ENCODE data around the gene SAMD14. TPM values are rescaled to one million over a fixed set of nuclear protein-coding genes. Genes with fewer than 3 reads are reported as not detected.

Gene SAMD14
- total and polyA plus RNA-seq, 2 donors (not counting 1 experiment from before 2014, with no cell fraction given), result 0.13 to 0.89 TPM

DNA sequence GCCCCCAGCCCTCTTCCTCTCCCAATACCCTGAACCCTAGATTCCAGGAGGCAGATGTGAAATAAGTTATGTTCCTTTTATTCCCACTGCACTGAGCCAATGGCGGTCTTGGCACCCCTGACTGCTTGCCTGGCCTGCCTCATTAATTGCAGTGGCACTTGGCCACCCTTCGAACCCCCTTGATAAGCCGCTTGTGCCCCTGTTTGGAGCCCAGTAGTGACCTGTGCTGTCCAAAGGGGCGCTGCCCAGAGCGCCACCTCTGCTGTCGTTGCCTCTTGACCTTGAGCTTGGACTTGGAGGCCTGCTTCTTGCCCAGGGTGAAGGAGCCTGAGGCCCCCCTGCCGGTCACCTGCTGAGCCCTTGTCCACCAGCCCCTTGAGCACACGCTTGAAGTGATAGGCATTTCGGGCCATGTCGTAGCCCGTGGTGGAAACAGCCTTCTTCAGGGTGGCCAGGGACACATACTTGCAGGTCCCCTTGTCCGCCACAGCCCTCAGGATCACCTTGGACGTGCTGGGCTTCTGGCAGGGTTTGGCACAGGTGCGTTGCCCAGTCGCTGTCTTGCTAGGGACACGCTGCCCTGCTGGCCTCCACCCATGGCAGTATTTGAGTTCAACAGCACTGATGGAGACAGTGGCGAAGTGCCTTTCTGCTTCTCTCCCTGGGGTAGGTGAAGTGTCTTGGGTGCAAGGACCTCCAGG lies 41.6 kb upstream of the SAMD14 start:
- no peaks in the 10 kb centered on the region for H4K20me1 ChIP-seq (ENCODE audit: control insufficient read depth, insufficient read depth, low read length, poor library complexity, severe bottlenecking)
- no peak for ATAC-seq (ENCODE audit: low read depth)
- H3K9me3 ChIP-seq (ENCODE audit: control extremely low read depth in 1 of 3, control insufficient read depth in 2 of 3, insufficient read depth in 1 of 3, low read length in 2 of 3), result no peaks in the 10 kb centered on the region
- ChIA-PET POLR2A (no interaction called here), CTCF (interaction anchor here (0.9 to 5.9 kb wide), 6 partner anchors 10 to 35 kb away, joined by 3 to 49 read pairs (median 17); partner anchors contain the start of gene COL1A1)
- no peak overlapping the region for H3K9ac ChIP-seq (ENCODE audit: low read length)
- H3K4me3 ChIP-seq (ENCODE audit: control extremely low read depth in 1 of 5, extremely low read depth in 1 of 5, insufficient read depth in 1 of 5, low read depth in 2 of 5, low read length in 4 of 5), result no peak overlapping the region
- H3K27ac ChIP-seq (ENCODE audit: low read length in 2 of 2), result no peak overlapping the region
- no peaks in the 10 kb centered on the region for H3K27me3 ChIP-seq (replicated peaks in 1 of 4; ENCODE audit: control extremely low read depth in 1 of 4, control insufficient read depth in 3 of 4, insufficient read depth in 4 of 4, low read length in 3 of 4)
- H3K79me2 ChIP-seq (ENCODE audit: control insufficient read depth, insufficient read depth, low read length), result peaks cover 14% of the 10 kb centered on the region
- H3K4me2 ChIP-seq (replicated peaks; ENCODE audit: low read depth, low read length, poor library complexity, severe bottlenecking), result no peak overlapping the region
- Mint-ChIP-seq H3K27ac (no peak overlapping the region), H3K9me3 (ENCODE audit: insufficient read depth) (no peaks in the 10 kb centered on the region), H3K27me3 (no peaks in the 10 kb centered on the region), H3K4me3 (no peak overlapping the region), H3K4me1 (peaks cover 10% of the 10 kb centered on the region)
- H3K4me1 ChIP-seq (ENCODE audit: control insufficient read depth in 2 of 2, insufficient read depth in 2 of 2, low read length in 2 of 2), result peaks cover 12 to 20% of the 10 kb centered on the region in 2 donors
- no peak overlapping the region for H2AFZ ChIP-seq (ENCODE audit: insufficient read depth, low read depth, low read length, poor library complexity, severe bottlenecking)
- DNase-seq, result no peak
- no peak for TF ChIP-seq EZH2 (IDR thresholded peaks at IDR 0.05; ENCODE audit: borderline replicate concordance, insufficient read depth, low read depth, low read length, poor library complexity, severe bottlenecking)
- TF ChIP-seq CTCF (IDR thresholded peaks at IDR 0.05), result no peak
- 92% methylated on average over 17 of the region's 17 CpGs for WGBS (ENCODE audit: insufficient coverage)
- H3K36me3 ChIP-seq (replicated peaks in 1 of 2; ENCODE audit: control extremely low read depth in 1 of 2, control insufficient read depth in 1 of 2, extremely low read depth in 1 of 2, insufficient read depth in 2 of 2, low read length in 1 of 2), result no peaks in the 10 kb centered on the region
- intact Hi-C loops (cut with micrococcal nuclease), result no loop called here

DNA sequence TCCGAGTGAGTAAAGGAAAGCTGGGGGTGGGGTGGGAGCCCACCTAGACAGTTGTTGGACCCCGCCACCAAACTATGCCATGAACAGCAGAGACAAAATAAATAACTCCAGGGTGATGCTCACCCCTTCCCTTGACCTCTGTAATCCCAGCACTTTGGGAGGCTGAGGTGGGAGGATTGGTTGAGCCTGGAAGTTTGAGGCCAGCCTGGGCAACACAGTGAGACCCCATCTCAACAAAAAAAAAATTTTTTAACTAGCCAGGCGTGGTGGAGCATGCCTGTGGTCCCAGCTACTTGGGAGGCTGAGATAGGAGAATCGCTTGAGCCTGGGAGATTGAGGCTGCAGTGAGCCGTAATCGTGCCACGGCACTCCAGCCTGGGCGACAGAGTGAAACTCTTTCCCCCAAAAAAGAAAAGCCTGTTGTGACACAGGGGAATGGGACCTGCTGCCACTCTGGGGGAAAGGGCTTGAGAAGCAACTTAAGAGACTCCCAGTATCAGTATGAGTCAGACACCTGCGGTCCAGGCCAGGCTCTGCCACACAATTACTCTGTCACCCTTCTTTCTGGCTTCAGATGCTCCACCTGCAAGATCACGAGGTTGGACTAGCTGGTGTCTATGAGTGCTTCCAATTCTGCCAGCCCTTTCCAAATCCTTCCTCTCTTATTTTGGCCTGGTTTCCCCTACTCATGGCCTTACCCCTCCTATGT lies 40.9 kb upstream of the SAMD14 start:
- Mint-ChIP-seq H3K27me3 (no peaks in the 10 kb centered on the region), H3K27ac (no peak overlapping the region), H3K4me1 (peaks cover 10% of the 10 kb centered on the region), H3K4me3 (no peak overlapping the region), H3K9me3 (ENCODE audit: insufficient read depth) (no peaks in the 10 kb centered on the region)
- TF ChIP-seq CTCF (IDR thresholded peaks at IDR 0.05), result no peak
- no peak for TF ChIP-seq EZH2 (IDR thresholded peaks at IDR 0.05; ENCODE audit: borderline replicate concordance, insufficient read depth, low read depth, low read length, poor library complexity, severe bottlenecking)
- no peaks in the 10 kb centered on the region for H3K36me3 ChIP-seq (replicated peaks in 1 of 2; ENCODE audit: control extremely low read depth in 1 of 2, control insufficient read depth in 1 of 2, extremely low read depth in 1 of 2, insufficient read depth in 2 of 2, low read length in 1 of 2)
- ATAC-seq (ENCODE audit: low read depth) (no peak), DNase-seq (no peak)
- ChIA-PET CTCF (interaction anchor here (0.7 to 5.9 kb wide), 16 partner anchors 8 to 330 kb away, joined by 3 to 49 read pairs (median 6); partner anchors contain the start of genes COL1A1 and PPP1R9B), POLR2A (no interaction called here)
- no peaks in the 10 kb centered on the region for H3K9me3 ChIP-seq (ENCODE audit: control extremely low read depth in 1 of 3, control insufficient read depth in 2 of 3, insufficient read depth in 1 of 3, low read length in 2 of 3)
- no peak overlapping the region for H2AFZ ChIP-seq (ENCODE audit: insufficient read depth, low read depth, low read length, poor library complexity, severe bottlenecking)
- H3K27me3 ChIP-seq (replicated peaks in 1 of 4; ENCODE audit: control extremely low read depth in 1 of 4, control insufficient read depth in 3 of 4, insufficient read depth in 4 of 4, low read length in 3 of 4), result no peaks in the 10 kb centered on the region
- H3K27ac ChIP-seq (ENCODE audit: low read length in 2 of 2), result no peak overlapping the region
- no peak overlapping the region for H3K4me2 ChIP-seq (replicated peaks; ENCODE audit: low read depth, low read length, poor library complexity, severe bottlenecking)
- WGBS (ENCODE audit: insufficient coverage), result 75% methylated on average over 5 of the region's 10 CpGs
- H4K20me1 ChIP-seq (ENCODE audit: control insufficient read depth, insufficient read depth, low read length, poor library complexity, severe bottlenecking), result no peaks in the 10 kb centered on the region
- H3K9ac ChIP-seq (ENCODE audit: low read length), result no peak overlapping the region
- peaks cover 12 to 20% of the 10 kb centered on the region in 2 donors for H3K4me1 ChIP-seq (ENCODE audit: control insufficient read depth in 2 of 2, insufficient read depth in 2 of 2, low read length in 2 of 2)
- H3K79me2 ChIP-seq (ENCODE audit: control insufficient read depth, insufficient read depth, low read length), result peaks cover 15% of the 10 kb centered on the region
- H3K4me3 ChIP-seq (ENCODE audit: control extremely low read depth in 1 of 5, extremely low read depth in 1 of 5, insufficient read depth in 1 of 5, low read depth in 2 of 5, low read length in 4 of 5), result no peak overlapping the region
- intact Hi-C loops (cut with micrococcal nuclease), result no loop called here
